HG03159 (cell line): Measurements from ENCODE around the gene SELL.
A peak's percentile ranks its signal among the peaks of the same experiment; 100 is the strongest.
"Not testable (repeated sequence)": the region's sequence is repeated elsewhere in the genome, so short reads cannot be mapped to it uniquely, and the experiment has no call there.

Experiments
- ATAC-seq: cut with Tn5 transposase; IDR thresholded peaks from one replicate; pipeline ENCODE4 v1.9.1; 2021; ENCODE audit warnings: mild to moderate bottlenecking, moderate library complexity; ENCODE audit not compliant: unreplicated experiment

SELL gene

DNA sequence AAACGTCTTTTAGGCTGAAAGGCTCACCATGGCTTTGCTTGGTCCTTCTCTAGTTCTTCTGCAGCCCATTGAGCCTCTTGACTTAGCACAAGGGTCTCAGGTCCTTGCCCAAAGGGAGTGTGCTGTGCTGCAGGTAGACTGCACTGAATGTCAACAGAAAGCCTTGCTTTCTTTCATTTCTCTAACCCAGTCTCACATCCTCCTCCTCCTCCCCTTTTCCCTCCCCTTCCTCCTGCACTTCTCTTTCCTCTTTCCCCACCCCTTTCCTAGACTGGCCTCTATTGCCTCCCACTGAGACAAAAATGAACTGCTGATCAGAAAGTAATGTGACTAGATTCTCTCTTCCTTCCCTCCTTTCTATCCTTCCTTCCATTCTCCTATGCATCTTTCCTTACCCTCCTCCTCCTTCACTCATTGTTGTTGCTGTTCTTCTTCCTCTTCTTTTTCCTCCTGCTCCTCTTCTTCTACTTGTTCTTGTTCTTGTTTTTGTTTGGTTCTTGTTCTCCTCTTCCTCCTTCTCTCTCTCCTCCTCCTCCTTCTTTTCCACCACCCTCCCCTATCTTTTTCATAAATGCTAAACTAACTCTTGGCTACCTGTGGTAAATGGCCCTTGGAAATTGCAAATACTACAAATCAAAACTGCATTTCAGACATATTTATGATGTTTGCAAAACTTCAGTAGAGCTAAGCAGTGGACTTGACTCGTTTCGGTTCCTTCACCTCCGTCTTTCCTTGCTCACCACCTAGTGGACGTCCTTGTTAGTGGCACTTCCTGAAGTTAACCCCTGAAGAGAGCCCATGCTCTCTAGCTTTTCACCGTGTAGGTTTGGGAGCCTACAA, at the start of gene SELL:
Gene SELL, minus strand, starts transcription at position 152 of the 840 bp plus-strand sequence. Its CDS starts 122 bp downstream, at position 30.
- peak; percentile 69 for ATAC-seq

DNA sequence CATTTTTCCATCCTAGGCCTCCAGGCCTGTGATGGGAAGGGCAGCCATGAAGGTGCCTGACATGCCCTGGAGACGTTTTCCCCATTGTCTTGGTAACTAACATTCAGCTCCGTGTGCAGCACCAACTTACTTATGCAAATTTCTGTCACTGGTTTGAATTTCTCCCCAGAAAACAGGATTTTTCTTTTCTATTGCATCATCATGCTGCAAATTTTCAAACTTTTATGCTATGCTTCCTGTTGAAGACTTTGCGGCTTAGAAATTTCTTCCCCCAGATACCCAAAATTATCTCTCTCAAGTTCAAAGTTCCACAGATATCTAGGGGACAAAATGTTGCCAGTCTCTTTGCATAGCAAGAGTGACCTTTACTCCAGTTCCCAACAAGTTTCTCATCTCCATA, 47.6 kb upstream of the SELL start:
- ATAC-seq = no peak

DNA sequence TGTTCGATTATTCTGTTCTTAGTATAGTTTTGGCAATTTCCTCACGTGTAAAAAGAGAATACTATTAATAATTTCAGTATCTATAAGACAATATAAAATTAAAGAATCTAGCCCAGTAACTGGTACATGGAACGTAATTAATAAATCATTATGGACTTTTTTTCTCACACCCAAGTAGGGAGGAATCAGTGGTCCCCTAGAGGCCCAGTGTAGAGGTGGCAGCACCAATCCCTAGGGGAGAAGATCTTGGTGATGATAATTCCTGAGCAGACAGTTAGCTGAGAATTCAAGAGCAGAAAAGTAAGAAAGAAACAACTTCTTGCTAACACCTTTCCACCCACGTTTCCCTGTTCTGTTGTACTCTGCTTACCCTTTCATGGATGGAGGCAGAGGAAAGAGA, 42.1 kb upstream of the SELL start:
- ATAC-seq = no peak

- ATAC-seq = no peak
Measured at GRCh38 chr1:169750041-169750440, 38.6 kb upstream of the SELL start.

- no peak for ATAC-seq
Measured at GRCh38 chr1:169746550-169746949, 35.1 kb upstream of the SELL start.

GRCh38 chr1:169745015-169745861, 33.8 kb upstream of the SELL start:
- ATAC-seq = no peak

DNA sequence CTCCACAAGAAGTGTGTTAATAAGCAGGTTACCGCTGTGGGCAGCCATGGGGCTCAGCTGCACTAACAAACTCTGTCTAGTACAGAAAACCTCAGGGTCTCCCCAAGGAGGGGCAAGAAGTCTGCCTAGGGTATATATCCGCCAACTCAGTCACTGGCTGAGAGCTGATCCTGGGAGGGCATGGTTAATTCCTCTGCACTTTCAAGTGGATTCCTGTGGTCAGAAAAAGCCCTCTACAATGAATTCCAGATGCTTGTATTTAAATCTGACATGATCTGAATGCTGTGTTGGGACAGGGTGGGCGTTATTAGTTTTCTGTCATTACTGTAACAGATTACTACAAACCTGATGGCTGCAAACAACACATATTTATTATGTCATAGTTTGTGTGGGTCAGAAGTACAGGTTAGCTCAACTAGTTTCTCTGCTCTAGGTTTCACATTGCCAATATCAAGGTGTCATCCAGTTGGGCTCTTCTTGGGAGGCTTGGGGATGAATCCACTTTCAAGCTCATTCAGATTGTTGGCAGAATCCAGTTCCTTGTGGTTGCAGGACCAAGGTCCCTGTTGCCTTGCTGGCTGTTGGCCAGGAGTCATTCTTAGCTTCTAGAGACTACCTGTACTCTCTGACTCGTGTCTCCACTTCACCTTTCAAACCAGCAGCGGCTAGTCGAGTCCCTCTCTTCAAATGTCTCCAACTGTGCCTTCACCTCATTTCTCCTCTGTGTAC, 30.4 kb upstream of the SELL start:
- no peak for ATAC-seq

DNA sequence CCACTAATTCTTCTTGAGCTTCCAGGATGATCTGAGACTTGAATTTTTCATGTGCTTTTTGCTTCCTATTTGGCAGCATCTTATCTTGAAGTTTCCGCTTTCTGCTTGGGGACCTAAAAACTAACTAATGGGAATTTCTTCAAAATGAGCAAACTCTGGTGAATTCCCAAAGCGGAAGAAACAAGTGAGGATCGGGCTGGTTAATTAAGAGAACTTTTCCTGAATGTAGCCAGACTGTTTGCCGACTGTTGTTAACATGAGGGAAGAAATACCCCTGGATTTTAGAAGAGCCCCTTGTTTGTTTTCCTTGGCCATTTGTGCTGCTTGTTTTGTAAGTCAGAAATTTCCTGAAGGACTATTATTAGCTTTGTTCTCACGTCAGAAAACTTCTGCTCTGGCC, 28.6 kb upstream of the SELL start:
- no peak for ATAC-seq

DNA sequence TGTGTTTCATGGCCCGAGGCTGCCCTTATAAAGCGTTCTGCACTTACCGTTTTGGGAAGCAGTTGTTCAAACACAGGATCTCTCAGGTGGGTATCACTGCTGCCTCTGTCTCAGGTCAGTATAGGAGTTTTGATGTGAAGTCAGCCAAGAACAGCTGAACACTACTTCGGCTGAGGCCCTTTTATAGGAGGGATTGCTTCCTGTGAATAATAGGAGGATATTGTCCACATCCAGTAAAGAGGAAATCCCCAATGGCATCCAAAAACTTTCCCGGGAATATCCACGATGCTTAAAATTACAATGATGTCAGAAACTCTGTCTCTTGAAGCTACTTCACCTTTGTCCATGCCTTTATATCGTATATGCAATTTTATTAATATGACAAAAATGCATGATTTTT, 22.5 kb upstream of the SELL start, which contains the start of gene SELE:
Gene SELE, minus strand, starts transcription at position 156 of the 400 bp plus-strand sequence. CDS start 467 bp downstream, outside the sequence.
- no peak for ATAC-seq

DNA sequence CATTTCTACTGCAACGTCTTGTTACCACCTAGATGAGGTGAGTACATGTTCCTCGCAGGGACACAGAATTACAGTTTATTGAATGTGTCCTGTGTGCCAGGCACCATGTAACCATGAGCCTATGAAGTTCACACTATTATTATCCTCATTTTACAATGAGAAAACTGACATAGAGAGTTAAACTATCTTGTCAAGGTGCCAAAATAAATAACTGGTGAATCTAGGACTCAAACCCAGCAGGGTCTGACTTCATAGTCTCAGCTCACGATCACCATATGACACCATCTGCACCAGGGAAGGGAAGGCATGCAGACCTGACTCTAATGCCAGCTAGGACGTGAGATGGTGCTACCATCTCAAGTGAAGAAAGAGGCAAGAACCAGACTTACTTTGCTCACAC, 20.0 kb upstream of the SELL start:
- ATAC-seq = no peak

DNA sequence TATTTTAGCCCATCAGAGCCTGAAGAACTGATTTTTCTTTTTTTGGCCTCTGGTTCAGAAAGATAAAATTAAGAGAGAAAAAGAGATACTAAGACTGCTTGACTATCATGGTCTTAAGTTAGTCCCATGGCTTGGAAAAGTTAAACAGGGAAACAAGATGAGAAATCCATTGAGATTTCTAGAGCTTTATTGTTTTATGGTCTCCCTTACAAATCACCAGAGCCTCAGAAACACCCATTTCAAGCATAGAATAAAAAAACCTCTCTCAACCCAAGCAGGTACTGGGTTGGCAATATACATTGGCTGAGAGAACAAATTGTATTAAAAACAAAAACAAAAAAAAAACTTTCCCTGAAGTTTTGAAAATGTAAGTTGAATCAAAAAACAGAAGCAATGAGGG, 18.6 kb upstream of the SELL start:
- no peak for ATAC-seq

GRCh38 chr1:169727307-169727706, 15.9 kb upstream of the SELL start:
- no peak for ATAC-seq

DNA sequence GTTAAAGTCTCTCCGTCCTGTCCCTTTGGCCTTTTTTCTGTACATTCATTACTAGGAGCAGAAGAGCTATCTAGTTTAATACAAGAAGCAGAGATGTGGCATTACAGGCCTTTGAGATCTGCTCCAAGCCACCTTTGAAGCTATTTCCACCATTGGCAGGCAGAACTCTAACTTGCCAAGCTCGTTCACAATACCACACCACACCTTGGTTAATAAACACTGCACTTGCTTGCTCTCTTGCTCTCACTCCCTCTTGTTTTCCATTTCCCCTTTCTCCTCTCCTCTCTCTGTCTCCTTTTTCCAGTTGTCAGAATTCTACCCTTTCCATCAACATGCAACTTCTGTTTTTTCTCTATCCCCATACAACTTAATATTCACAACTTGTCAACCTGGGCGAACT, 15.4 kb upstream of the SELL start:
- no peak for ATAC-seq

DNA sequence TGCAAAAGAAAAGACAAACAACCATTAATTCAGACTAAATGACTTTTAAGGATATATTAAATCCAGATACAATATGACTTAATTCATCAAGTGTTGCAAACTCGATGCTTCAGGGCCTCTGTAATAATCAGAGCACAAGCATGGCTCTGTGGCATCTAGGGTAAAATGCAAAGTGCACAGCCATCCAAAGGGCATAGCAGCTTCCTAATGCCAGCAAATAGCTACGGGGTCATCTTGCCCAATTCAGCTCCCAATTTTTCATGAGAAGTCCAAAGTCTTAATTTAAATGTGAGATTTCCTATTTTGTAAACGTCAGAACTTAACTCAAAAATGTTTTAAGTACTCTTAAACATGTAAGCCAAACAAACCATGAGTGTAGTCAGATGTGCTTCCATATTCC, 14.5 kb upstream of the SELL start:
- ATAC-seq = no peak

DNA sequence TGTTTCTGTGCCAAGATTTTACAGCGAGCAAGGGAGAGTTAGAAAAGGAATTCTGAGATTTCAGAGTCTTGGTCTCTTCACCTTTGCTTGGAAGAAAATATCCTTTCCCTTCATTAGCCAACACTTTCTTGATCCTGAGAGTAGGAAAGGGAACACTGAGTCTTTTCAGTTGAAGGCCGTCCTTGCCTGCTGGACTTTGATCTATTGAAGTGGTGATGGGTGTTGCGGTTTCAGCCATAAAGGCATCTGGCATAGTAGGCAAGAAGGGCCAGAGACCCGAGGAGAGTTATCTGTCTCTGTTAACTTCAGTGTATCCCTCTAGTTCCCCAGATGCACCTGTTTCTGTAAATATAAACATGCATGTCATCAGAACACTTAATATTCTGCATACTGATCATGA, 12.7 kb upstream of the SELL start:
- no peak for ATAC-seq

- ATAC-seq = no peak
Measured at GRCh38 chr1:169723763-169724162, 12.3 kb upstream of the SELL start.

DNA sequence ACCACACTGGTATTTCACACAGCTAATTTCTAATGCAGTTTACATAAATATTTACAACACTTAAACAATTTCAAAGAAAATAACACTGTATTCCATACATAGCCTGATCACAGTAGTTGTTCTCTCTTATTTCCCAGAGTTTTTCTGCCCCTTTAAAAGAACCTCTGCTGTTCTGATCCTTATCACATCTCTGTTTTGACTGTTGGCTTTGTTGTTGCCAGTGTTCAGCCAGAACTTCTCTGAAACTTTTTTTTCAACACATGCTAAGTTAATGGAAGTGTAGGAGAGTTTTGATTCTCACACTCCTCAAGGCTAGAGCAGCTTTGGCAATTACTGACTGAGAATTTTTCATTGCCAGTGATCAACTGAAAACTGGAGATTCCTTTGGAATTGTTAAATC, 11.4 kb upstream of the SELL start:
- no peak for ATAC-seq

DNA sequence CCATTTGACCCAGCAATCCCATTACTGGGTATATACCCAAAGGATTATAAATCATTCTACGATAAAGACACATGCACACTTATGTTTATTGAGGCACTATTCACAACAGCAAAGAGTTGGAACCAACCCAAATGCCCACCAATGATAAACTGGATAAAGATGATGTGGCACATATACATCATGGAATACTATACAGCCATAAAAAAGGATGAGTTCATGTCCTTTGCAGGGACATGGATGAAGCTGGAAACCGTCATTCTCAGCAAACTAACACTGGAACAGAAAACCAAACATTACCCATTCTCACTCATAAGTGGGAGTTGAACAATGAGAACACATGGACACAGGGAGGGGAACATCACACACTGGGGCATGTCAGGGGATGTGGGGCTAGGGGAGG, 3.7 kb upstream of the SELL start:
- ATAC-seq = not testable (repeated sequence)

DNA sequence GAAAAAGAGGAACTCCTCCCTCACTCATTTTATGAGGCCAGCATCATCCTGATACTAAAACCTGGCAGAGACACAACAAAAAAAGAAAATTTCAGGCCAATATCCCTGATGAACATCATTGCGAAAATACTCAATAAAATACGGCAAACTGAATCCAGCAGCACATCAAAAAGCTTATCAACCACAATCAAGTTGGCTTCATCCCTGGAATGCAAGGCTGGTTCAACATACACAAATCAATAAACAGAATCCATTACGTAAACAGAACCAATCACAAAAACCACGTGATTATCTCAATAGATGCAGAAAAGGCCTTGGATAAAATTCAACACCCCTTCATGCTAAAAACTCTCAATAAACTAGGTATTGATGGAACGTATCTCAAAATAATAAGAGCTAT, 1.7 kb upstream of the SELL start:
- ATAC-seq = not testable (repeated sequence)

- ATAC-seq = no peak
Measured at GRCh38 chr1:169712309-169712631, 850 bp upstream of the SELL start.

DNA sequence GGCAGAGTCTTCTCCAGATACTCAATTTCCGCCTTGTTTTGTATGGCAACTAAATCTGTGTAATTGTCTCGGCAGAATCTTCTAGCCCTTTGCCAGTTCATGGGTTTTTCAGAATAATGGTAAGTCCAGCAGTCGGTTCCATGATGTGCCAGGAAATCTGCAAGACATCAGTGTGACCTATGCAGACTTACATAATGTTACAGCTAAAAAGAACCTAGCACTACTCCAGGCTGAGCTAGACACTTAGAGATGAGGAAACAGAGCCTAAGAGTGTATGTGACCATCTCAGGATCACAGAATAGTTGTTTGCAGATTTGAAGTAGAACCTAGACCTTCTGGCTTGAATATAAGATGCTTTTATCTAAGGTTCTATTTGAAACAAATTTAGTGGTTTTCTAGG, 2.8 kb downstream of the SELL start:
- no peak for ATAC-seq
